ENCODE data around the gene MAD2L2. TPM values are rescaled to one million over a fixed set of nuclear protein-coding genes. Genes with fewer than 3 reads are reported as not detected.

Gene MAD2L2
- total and polyA plus RNA-seq, 2 donors (not counting 1 experiment from before 2014, with no cell fraction given), result 35.0 to 48.9 TPM

DNA sequence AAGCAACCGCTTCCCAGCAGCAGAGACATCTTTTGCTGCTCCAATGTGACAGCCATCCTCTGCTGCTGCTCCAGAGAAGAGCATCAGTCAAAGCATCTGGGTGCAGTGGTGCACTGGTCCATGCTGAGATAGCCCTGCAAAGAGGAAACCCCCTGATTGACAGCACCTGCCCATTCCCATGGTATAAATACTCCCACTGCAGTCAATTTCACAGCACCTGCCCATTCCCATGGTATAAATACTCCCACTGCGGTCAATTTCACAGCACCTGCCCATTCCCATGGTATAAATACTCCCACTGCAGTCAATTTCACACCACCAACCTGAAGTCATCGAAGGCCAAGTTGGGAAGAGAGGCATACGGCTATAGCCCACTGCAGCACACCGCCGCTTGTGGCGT is 52.2 kb downstream of the MAD2L2 start:
- Histone ChIP-seq H3K4me2 (ENCODE audit: extremely low read depth, insufficient read depth, low read length) (no peak overlapping the region), H3K36me3 (ENCODE audit: control insufficient read depth, insufficient read depth, low read length) (no peaks in the 10 kb centered on the region), H4K20me1 (ENCODE audit: control insufficient read depth, extremely low read depth, insufficient read depth, low read length) (no peaks in the 10 kb centered on the region), H2AFZ (ENCODE audit: low read length) (no peak overlapping the region), H3K4me1 (ENCODE audit: control insufficient read depth, extremely low read depth, insufficient read depth, low read length) (no peaks in the 10 kb centered on the region), H3K9ac (ENCODE audit: insufficient read depth, low read length) (no peak overlapping the region), H3K79me2 (ENCODE audit: control insufficient read depth, insufficient read depth, low read length) (no peaks in the 10 kb centered on the region), H3K27ac (ENCODE audit: insufficient read depth, low read length) (no peak overlapping the region), H3K27me3 (ENCODE audit: control insufficient read depth, insufficient read depth, low read length) (peaks cover 3% of the 10 kb centered on the region), H3K4me3 (replicated peaks in 1 of 4; ENCODE audit: control extremely low read depth in 1 of 4, insufficient read depth in 1 of 4, low read depth in 3 of 4, low read length in 4 of 4) (no peak overlapping the region), H3K9me3 (ENCODE audit: control insufficient read depth, insufficient read depth, low read depth, low read length) (no peaks in the 10 kb centered on the region)
- TF ChIP-seq, protein P1, sequence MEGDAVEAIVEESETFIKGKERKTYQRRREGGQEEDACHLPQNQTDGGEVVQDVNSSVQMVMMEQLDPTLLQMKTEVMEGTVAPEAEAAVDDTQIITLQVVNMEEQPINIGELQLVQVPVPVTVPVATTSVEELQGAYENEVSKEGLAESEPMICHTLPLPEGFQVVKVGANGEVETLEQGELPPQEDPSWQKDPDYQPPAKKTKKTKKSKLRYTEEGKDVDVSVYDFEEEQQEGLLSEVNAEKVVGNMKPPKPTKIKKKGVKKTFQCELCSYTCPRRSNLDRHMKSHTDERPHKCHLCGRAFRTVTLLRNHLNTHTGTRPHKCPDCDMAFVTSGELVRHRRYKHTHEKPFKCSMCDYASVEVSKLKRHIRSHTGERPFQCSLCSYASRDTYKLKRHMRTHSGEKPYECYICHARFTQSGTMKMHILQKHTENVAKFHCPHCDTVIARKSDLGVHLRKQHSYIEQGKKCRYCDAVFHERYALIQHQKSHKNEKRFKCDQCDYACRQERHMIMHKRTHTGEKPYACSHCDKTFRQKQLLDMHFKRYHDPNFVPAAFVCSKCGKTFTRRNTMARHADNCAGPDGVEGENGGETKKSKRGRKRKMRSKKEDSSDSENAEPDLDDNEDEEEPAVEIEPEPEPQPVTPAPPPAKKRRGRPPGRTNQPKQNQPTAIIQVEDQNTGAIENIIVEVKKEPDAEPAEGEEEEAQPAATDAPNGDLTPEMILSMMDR (conservative IDR thresholded peaks at IDR 0.05 in 1 of 2, IDR thresholded peaks at IDR 0.05 in 1 of 2; ENCODE audit: low read depth in 1 of 2, low read length in 2 of 2), result no peak
- no peak for TF ChIP-seq EZH2 (IDR thresholded peaks at IDR 0.05; ENCODE audit: low read length, missing control alignments)
- no peak for DNase-seq (ENCODE audit: low read depth in 2 of 2)

DNA sequence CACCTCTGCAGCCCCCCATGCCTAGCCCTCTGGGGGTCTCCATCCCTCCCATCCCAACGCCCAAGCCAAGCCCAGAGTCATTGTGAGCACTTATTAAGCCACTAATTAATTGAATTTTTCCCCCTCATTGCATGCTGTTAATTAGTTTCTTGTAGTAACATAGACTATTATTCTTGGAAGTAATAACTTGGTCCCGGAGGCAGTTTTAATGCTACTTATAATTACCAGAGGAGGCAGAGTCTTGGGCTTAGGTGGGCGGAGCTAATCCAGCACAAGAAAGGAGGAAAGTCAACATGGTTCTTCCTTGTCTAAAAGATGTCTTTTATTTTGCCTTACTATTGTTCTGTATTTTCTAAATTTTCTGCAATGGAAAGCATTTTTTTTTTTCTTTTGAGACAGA is 54.4 kb downstream of the MAD2L2 start:
- no peak overlapping the region for H3K4me3 ChIP-seq (replicated peaks in 1 of 4; ENCODE audit: control extremely low read depth in 1 of 4, insufficient read depth in 1 of 4, low read depth in 3 of 4, low read length in 4 of 4)
- DNase-seq (ENCODE audit: low read depth in 2 of 2), result no peak
- H3K4me1 ChIP-seq (ENCODE audit: control insufficient read depth, extremely low read depth, insufficient read depth, low read length), result no peaks in the 10 kb centered on the region
- H2AFZ ChIP-seq (ENCODE audit: low read length), result no peak overlapping the region
- no peaks in the 10 kb centered on the region for H3K36me3 ChIP-seq (ENCODE audit: control insufficient read depth, insufficient read depth, low read length)
- no peaks in the 10 kb centered on the region for H4K20me1 ChIP-seq (ENCODE audit: control insufficient read depth, extremely low read depth, insufficient read depth, low read length)
- TF ChIP-seq, protein P1 (conservative IDR thresholded peaks at IDR 0.05 in 1 of 2, IDR thresholded peaks at IDR 0.05 in 1 of 2; ENCODE audit: low read depth in 1 of 2, low read length in 2 of 2), result no peak
- no peak overlapping the region for H3K4me2 ChIP-seq (ENCODE audit: extremely low read depth, insufficient read depth, low read length)
- H3K27ac ChIP-seq (ENCODE audit: insufficient read depth, low read length), result no peak overlapping the region
- peaks cover 4% of the 10 kb centered on the region for H3K27me3 ChIP-seq (ENCODE audit: control insufficient read depth, insufficient read depth, low read length)
- no peaks in the 10 kb centered on the region for H3K79me2 ChIP-seq (ENCODE audit: control insufficient read depth, insufficient read depth, low read length)
- no peak overlapping the region for H3K9ac ChIP-seq (ENCODE audit: insufficient read depth, low read length)
- H3K9me3 ChIP-seq (ENCODE audit: control insufficient read depth, insufficient read depth, low read depth, low read length), result no peaks in the 10 kb centered on the region

Other genes starting within 250 kb of the MAD2L2 start
- gene DISP3, start 202.0 kb downstream of the MAD2L2 start, total RNA-seq, result under 0.01 TPM in 1 of 2 replicates, not detected in the other
- gene DISP3, start 202.0 kb downstream of the MAD2L2 start, polyA plus RNA-seq, result 0.02 TPM in 1 of 2 replicates, not detected in the other
- gene FBXO2, start 26.7 kb downstream of the MAD2L2 start, total RNA-seq, result 2.3 and 2.6 TPM in 2 replicates
- gene FBXO2, start 26.7 kb downstream of the MAD2L2 start, polyA plus RNA-seq, result 0.81 and 0.87 TPM in 2 replicates
- 17.8 and 19.5 TPM in 2 replicates for gene FBXO44, start 26.3 kb downstream of the MAD2L2 start, total RNA-seq
- gene FBXO44, start 26.3 kb downstream of the MAD2L2 start, polyA plus RNA-seq, result 7.9 and 8.1 TPM in 2 replicates
- gene FBXO6, start 16.9 kb downstream of the MAD2L2 start, total RNA-seq, result 7.4 and 11.4 TPM in 2 replicates
- 7.3 and 8.0 TPM in 2 replicates for gene FBXO6, start 16.9 kb downstream of the MAD2L2 start, polyA plus RNA-seq
- gene DRAXIN, start 10.6 kb upstream of the MAD2L2 start, total RNA-seq, result 0.50 and 0.51 TPM in 2 replicates
- 0.03 and 0.21 TPM in 2 replicates for gene DRAXIN, start 10.6 kb upstream of the MAD2L2 start, polyA plus RNA-seq
- gene AGTRAP, start 55.0 kb upstream of the MAD2L2 start, total RNA-seq, result 47.3 and 58.8 TPM in 2 replicates
- 21.0 and 25.5 TPM in 2 replicates for gene AGTRAP, start 55.0 kb upstream of the MAD2L2 start, polyA plus RNA-seq
- gene C1orf167, start 81.0 kb upstream of the MAD2L2 start, total RNA-seq, result 0.99 and 1.3 TPM in 2 replicates
- gene C1orf167, start 81.0 kb upstream of the MAD2L2 start, polyA plus RNA-seq, result 0.28 and 0.39 TPM in 2 replicates
- 56.5 and 87.4 TPM in 2 replicates for gene MTHFR, start 124.8 kb upstream of the MAD2L2 start, total RNA-seq
- gene MTHFR, start 124.8 kb upstream of the MAD2L2 start, polyA plus RNA-seq, result 13.3 and 16.3 TPM in 2 replicates
- 10.3 and 19.3 TPM in 2 replicates for gene CLCN6, start 125.0 kb upstream of the MAD2L2 start, total RNA-seq
- 13.8 and 15.3 TPM in 2 replicates for gene CLCN6, start 125.0 kb upstream of the MAD2L2 start, polyA plus RNA-seq
- gene NPPA, start 166.6 kb upstream of the MAD2L2 start, total RNA-seq, result not detected in 2 replicates
- not detected in 2 replicates for gene NPPA, start 166.6 kb upstream of the MAD2L2 start, polyA plus RNA-seq
- not detected in 2 replicates for gene NPPB, start 177.8 kb upstream of the MAD2L2 start, total RNA-seq
- not detected in 2 replicates for gene NPPB, start 177.8 kb upstream of the MAD2L2 start, polyA plus RNA-seq
- gene KIAA2013, start 245.3 kb upstream of the MAD2L2 start, total RNA-seq, result 38.8 and 39.3 TPM in 2 replicates
- gene KIAA2013, start 245.3 kb upstream of the MAD2L2 start, polyA plus RNA-seq, result 31.7 and 35.3 TPM in 2 replicates

Data from fibroblast of lung (primary cell).